ENCODE results near the gene MAZ. TPM values are rescaled to one million over a fixed set of nuclear protein-coding genes. Genes with fewer than 3 reads are reported as not detected.
"Not testable (repeated sequence)": the region's sequence is repeated elsewhere in the genome, so short reads cannot be mapped to it uniquely, and the experiment has no call there.

MAZ gene
- total and polyA plus RNA-seq, 3 experiments from 2014 or later, result 85.7 to 478 (median 455) TPM

- peaks cover 5 to 50% (median 10%) of the 10 kb centered on the region in 3 donors for H3K36me3 Mint-ChIP-seq
- not testable (repeated sequence) for H3K27ac ChIP-seq (ENCODE audit: low read depth, low read length); H3K9me3 Mint-ChIP-seq; H3K27me3 ChIP-seq (ENCODE audit: insufficient read depth, low read length, poor library complexity, severe bottlenecking); H3K4me3 ChIP-seq (ENCODE audit: low read length); H3K27me3 Mint-ChIP-seq; H3K9me3 ChIP-seq (ENCODE audit: low read length); DNase-seq
- POLR2A ChIA-PET, result interaction anchor here (0.5 to 1.2 kb wide), 2 partner anchors 12 to 50 kb away, joined by 3 to 5 read pairs; no protein-coding TSS in a partner anchor
- peaks cover 44 to 54% (median 48%) of the 10 kb centered on the region in 3 donors for H3K4me1 Mint-ChIP-seq
- CTCF ChIA-PET, result interaction anchor here (1.0 to 3.1 kb wide), 3 partner anchors 14 to 55 kb away, joined by 3 to 9 read pairs (median 3); partner anchors contain the start of gene PAGR1
- peak overlapping the region in 5 of 7 donors; percentile 2 to 99 (median 63) for H3K4me3 Mint-ChIP-seq
- peaks cover 24% of the 10 kb centered on the region for H3K36me3 ChIP-seq (ENCODE audit: insufficient read depth, low read length)
- H3K4me1 ChIP-seq (ENCODE audit: insufficient read depth, low read length), result peaks cover 39% of the 10 kb centered on the region
- peak overlapping the region in 6 of 8 donors; percentile 32 to 99 (median 93) for H3K27ac Mint-ChIP-seq
Observed at GRCh38 chr16:29793153-29793552, 13.2 kb upstream of the MAZ start.

GRCh38 chr16:29794231-29794710, 12.1 kb upstream of the MAZ start:
- peaks cover 35% of the 10 kb centered on the region for H3K36me3 ChIP-seq (ENCODE audit: insufficient read depth, low read length)

GRCh38 chr16:29802416-29802935, 3.9 kb upstream of the MAZ start:
- Histone ChIP-seq H3K4me3 (ENCODE audit: low read length) (no peak overlapping the region), H3K27me3 (ENCODE audit: insufficient read depth, low read length, poor library complexity, severe bottlenecking) (no peaks in the 10 kb centered on the region), H3K9me3 (ENCODE audit: low read length) (no peaks in the 10 kb centered on the region), H3K4me1 (ENCODE audit: insufficient read depth, low read length) (peaks cover 11% of the 10 kb centered on the region), H3K36me3 (ENCODE audit: insufficient read depth, low read length) (peaks cover 32% of the 10 kb centered on the region), H3K27ac (ENCODE audit: low read depth, low read length) (no peak overlapping the region)
- Mint-ChIP-seq H3K4me3 (peak overlapping the region in 2 of 7 donors; percentile 28 to 91), H3K4me1 (peaks cover 16 to 20% (median 17%) of the 10 kb centered on the region in 3 donors), H3K36me3 (peaks cover 5 to 56% (median 7%) of the 10 kb centered on the region in 3 donors), H3K9me3 (no peaks in the 10 kb centered on the region), H3K27ac (peak overlapping the region in 5 of 8 donors; percentile 57 to 94 (median 72)), H3K27me3 (no peaks in the 10 kb centered on the region)
- POLR2A ChIA-PET, result interaction anchor here (0.6 to 2.9 kb wide), 4 partner anchors 8 to 73 kb away, joined by 3 to 9 read pairs (median 4); partner anchors contain the start of genes C16orf54 and KIF22
- no peak for DNase-seq
- CTCF ChIA-PET, result interaction anchor here (1.6 to 7.5 kb wide), 6 partner anchors 12 to 102 kb away, joined by 4 to 42 read pairs (median 17); partner anchors contain the start of genes KIF22 and PAGR1

More at GRCh38 chr16:29794231-29794710, 12.1 kb upstream of the MAZ start:
- H3K9me3 ChIP-seq (ENCODE audit: low read length), result no peaks in the 10 kb centered on the region
- H3K27ac ChIP-seq (ENCODE audit: low read depth, low read length), result no peak overlapping the region
- Mint-ChIP-seq H3K4me1 (peaks cover 41 to 50% (median 48%) of the 10 kb centered on the region in 3 donors), H3K4me3 (peak overlapping the region in 1 of 7 donors; percentile 63), H3K27me3 (peaks cover 0 to 3% of the 10 kb centered on the region in 2 donors), H3K27ac (peak overlapping the region in 2 of 8 donors; percentile 15 to 90), H3K9me3 (no peaks in the 10 kb centered on the region), H3K36me3 (peaks cover 5 to 61% (median 12%) of the 10 kb centered on the region in 3 donors)
- ChIA-PET CTCF (interaction anchor here (0.6 to 3.1 kb wide), 6 partner anchors 9 to 93 kb away, joined by 4 to 10 read pairs (median 5); no protein-coding TSS in a partner anchor), POLR2A (interaction anchor here (1.0 kb wide), 1 partner anchor 8 kb away, joined by 3 read pairs; no protein-coding TSS in a partner anchor)
- peaks cover 39% of the 10 kb centered on the region for H3K4me1 ChIP-seq (ENCODE audit: insufficient read depth, low read length)
- DNase-seq, result no peak
- no peaks in the 10 kb centered on the region for H3K27me3 ChIP-seq (ENCODE audit: insufficient read depth, low read length, poor library complexity, severe bottlenecking)
- no peak overlapping the region for H3K4me3 ChIP-seq (ENCODE audit: low read length)

- Histone ChIP-seq H3K27me3 (ENCODE audit: insufficient read depth, low read length, poor library complexity, severe bottlenecking) (no peaks in the 10 kb centered on the region), H3K9me3 (ENCODE audit: low read length) (no peaks in the 10 kb centered on the region), H3K27ac (ENCODE audit: low read depth, low read length) (peak overlapping the region; percentile 95), H3K4me1 (ENCODE audit: insufficient read depth, low read length) (peaks cover 21% of the 10 kb centered on the region), H3K4me3 (ENCODE audit: low read length) (no peak overlapping the region), H3K36me3 (ENCODE audit: insufficient read depth, low read length) (peaks cover 19% of the 10 kb centered on the region)
- Mint-ChIP-seq H3K9me3 (no peaks in the 10 kb centered on the region), H3K4me1 (peaks cover 30 to 35% (median 33%) of the 10 kb centered on the region in 3 donors), H3K27ac (peak overlapping the region; percentile 94 to 99 (median 98)), H3K4me3 (peak overlapping the region; percentile 90 to 100 (median 97)), H3K27me3 (peaks cover 0 to 4% of the 10 kb centered on the region in 2 donors), H3K36me3 (peaks cover 3 to 54% (median 4%) of the 10 kb centered on the region in 3 donors)
- POLR2A ChIA-PET, result interaction anchor here (0.6 to 2.6 kb wide), 6 partner anchors 12 to 102 kb away, joined by 4 to 21 read pairs (median 7); partner anchors contain the start of genes KIF22 and PAGR1
- DNase-seq, result no peak
- CTCF ChIA-PET, result interaction anchor here (0.7 to 7.5 kb wide), 10 partner anchors 9 to 103 kb away, joined by 3 to 42 read pairs (median 4); partner anchors contain the start of genes KIF22 and PAGR1
Observed at GRCh38 chr16:29804020-29804419, 2.3 kb upstream of the MAZ start.

- Mint-ChIP-seq H3K36me3 (peaks cover 3 to 50% (median 4%) of the 10 kb centered on the region in 3 donors), H3K4me3 (peak overlapping the region; percentile 93 to 100 (median 98)), H3K27me3 (peaks cover 0 to 4% of the 10 kb centered on the region in 2 donors), H3K4me1 (peaks cover 32 to 38% (median 38%) of the 10 kb centered on the region in 3 donors), H3K27ac (peak overlapping the region; percentile 94 to 100 (median 99)), H3K9me3 (no peaks in the 10 kb centered on the region)
- POLR2A ChIA-PET, result interaction anchor here (0.6 to 2.6 kb wide), 9 partner anchors 11 to 259 kb away, joined by 3 to 21 read pairs (median 5); partner anchors contain the start of genes KIF22 and PAGR1
- Histone ChIP-seq H3K27ac (ENCODE audit: low read depth, low read length) (peak overlapping the region; percentile 95), H3K4me3 (ENCODE audit: low read length) (peak overlapping the region; percentile 87), H3K4me1 (ENCODE audit: insufficient read depth, low read length) (peaks cover 27% of the 10 kb centered on the region), H3K9me3 (ENCODE audit: low read length) (no peaks in the 10 kb centered on the region), H3K36me3 (ENCODE audit: insufficient read depth, low read length) (peaks cover 15% of the 10 kb centered on the region), H3K27me3 (ENCODE audit: insufficient read depth, low read length, poor library complexity, severe bottlenecking) (no peaks in the 10 kb centered on the region)
- CTCF ChIA-PET, result interaction anchor here (0.7 to 7.5 kb wide), 8 partner anchors 9 to 104 kb away, joined by 3 to 42 read pairs (median 6); partner anchors contain the start of genes KIF22 and PAGR1
- no peak for DNase-seq
Observed at GRCh38 chr16:29804455-29805231, 1.7 kb upstream of the MAZ start.

- peaks cover 0 to 4% of the 10 kb centered on the region in 2 donors for H3K27me3 Mint-ChIP-seq
Observed at GRCh38 chr16:29805232-29806098, 864 bp upstream of the MAZ start.

More at GRCh38 chr16:29805232-29806098, 864 bp upstream of the MAZ start:
- Mint-ChIP-seq H3K4me3 (peak overlapping the region; percentile 93 to 100 (median 98)), H3K36me3 (peaks cover 3 to 50% (median 4%) of the 10 kb centered on the region in 3 donors), H3K27ac (peak overlapping the region; percentile 94 to 100 (median 99)), H3K4me1 (peaks cover 40 to 46% (median 46%) of the 10 kb centered on the region in 3 donors), H3K9me3 (peaks cover 0 to 2% (median 0%) of the 10 kb centered on the region in 5 donors)
- H3K4me3 ChIP-seq (ENCODE audit: low read length), result peak overlapping the region; percentile 87
- DNase-seq, result peak; percentile 97 to 99 (median 97)
- H3K27ac ChIP-seq (ENCODE audit: low read depth, low read length), result peak overlapping the region; percentile 95
- CTCF ChIA-PET, result interaction anchor here (2.9 to 7.5 kb wide), 4 partner anchors 11 to 105 kb away, joined by 22 to 92 read pairs (median 36); partner anchors contain the start of genes KIF22, MVP and PAGR1
- no peaks in the 10 kb centered on the region for H3K27me3 ChIP-seq (ENCODE audit: insufficient read depth, low read length, poor library complexity, severe bottlenecking)
- peaks cover 11% of the 10 kb centered on the region for H3K36me3 ChIP-seq (ENCODE audit: insufficient read depth, low read length)
- POLR2A ChIA-PET, result interaction anchor here (1.0 to 4.1 kb wide), 8 partner anchors 10 to 104 kb away, joined by 3 to 59 read pairs (median 14); partner anchors contain the start of genes KIF22 and PAGR1
- no peaks in the 10 kb centered on the region for H3K9me3 ChIP-seq (ENCODE audit: low read length)
- H3K4me1 ChIP-seq (ENCODE audit: insufficient read depth, low read length), result peaks cover 35% of the 10 kb centered on the region

Data from CD8-positive, alpha-beta memory T cell (primary cell).